PFSK-1 (cell line): ENCODE results near the gene C22orf23. TPM values are rescaled to one million over a fixed set of nuclear protein-coding genes. Genes with fewer than 3 reads are reported as not detected.

Experiments
- FOXP2 ChIP-seq: optimal IDR thresholded peaks from 2 replicates; pipeline ENCODE3; 2011; ENCODE audit warnings: borderline replicate concordance, control low read depth, inconsistent platforms; ENCODE audit not compliant: insufficient read depth; ENCODE audit errors: extremely low read length, extremely low read depth
- POLR2AphosphoS5 ChIP-seq: IDR thresholded peaks from 2 replicates; pipeline ENCODE4 v1.6.1; 2012; ENCODE audit warnings: low read depth, mild to moderate bottlenecking, control low read depth, low read length, moderate library complexity
- REST ChIP-seq, 2 experiments: IDR thresholded peaks; 2 replicates each; pipeline versions ENCODE4 v1.6.1 to v1.8.0; 2011 to 2012; ENCODE audit warnings: low read depth in 2 of 2, low read length in 2 of 2, control low read depth in 1 of 2, inconsistent platforms in 1 of 2, mild to moderate bottlenecking in 1 of 2, moderate library complexity in 1 of 2; ENCODE audit not compliant: insufficient read depth in 1 of 2
- SIN3A ChIP-seq: IDR thresholded peaks from 2 replicates; pipeline ENCODE4 v1.6.1; 2012; ENCODE audit warnings: mild to moderate bottlenecking, low read length, moderate library complexity, borderline replicate concordance; ENCODE audit not compliant: insufficient read depth
- TAF1 ChIP-seq: IDR thresholded peaks from 2 replicates; pipeline ENCODE4 v1.6.1; 2012; ENCODE audit warnings: low read length, control low read depth, borderline replicate concordance; ENCODE audit not compliant: insufficient read depth
- polyA plus RNA-seq: library from polyadenylated mRNA; unstranded; fragments of >200 nt; gene quantifications from one replicate; pipeline ENCODE4 v1.2.1, GENCODE V29; 2012; ENCODE audit warnings: low read depth, missing spikeins; ENCODE audit not compliant: insufficient read length

The C22orf23 gene
- 5.5 TPM for polyA plus RNA-seq

GRCh38 chr22:37953437-37954179, at the start of gene C22orf23, which contains the start of gene POLR2F:
Gene C22orf23, minus strand, starts transcription at chr22:37953601. Its CDS starts 452 bp downstream, at chr22:37953149.
Gene POLR2F, plus strand, starts transcription at chr22:37953699. Its CDS starts 89 bp downstream, at chr22:37953788.
- TF ChIP-seq FOXP2 (peak; percentile 68), POLR2AphosphoS5 (peak; percentile 93; the same call in 1 of the 2 replicates), REST (IDR thresholded peaks at IDR 0.05; ENCODE audit: insufficient read depth in 1 of 2, low read depth in 2 of 2, low read length in 2 of 2) (no peak), TAF1 (no peak), SIN3A (0 out of 2 replicates have a peak, but pooled peaks have one; percentile 23)

- no peak for TF ChIP-seq POLR2AphosphoS5
- no peak for TF ChIP-seq FOXP2
- TF ChIP-seq TAF1 = no peak
- TF ChIP-seq SIN3A = no peak
- TF ChIP-seq REST (IDR thresholded peaks at IDR 0.05; ENCODE audit: insufficient read depth in 1 of 2, low read depth in 2 of 2, low read length in 2 of 2) = no peak
These were observed 46.4 kb upstream of the C22orf23 start for GRCh38 chr22:37999640-38000272.

GRCh38 chr22:37999236-37999635, 45.8 kb upstream of the C22orf23 start:
- TF ChIP-seq REST (IDR thresholded peaks at IDR 0.05; ENCODE audit: insufficient read depth in 1 of 2, low read depth in 2 of 2, low read length in 2 of 2) = no peak
- TF ChIP-seq POLR2AphosphoS5 = no peak
- no peak for TF ChIP-seq SIN3A
- TF ChIP-seq FOXP2 = no peak
- no peak for TF ChIP-seq TAF1

GRCh38 chr22:37998543-37998942, 45.1 kb upstream of the C22orf23 start:
- TF ChIP-seq REST (IDR thresholded peaks at IDR 0.05; ENCODE audit: insufficient read depth in 1 of 2, low read depth in 2 of 2, low read length in 2 of 2) (no peak), FOXP2 (no peak)
